SK-N-SH (cell line): Measurements from ENCODE around the gene ARHGEF37. TPM values are rescaled to one million over a fixed set of nuclear protein-coding genes. Genes with fewer than 3 reads are reported as not detected.

ENCODE experiments used
- CTCF ChIA-PET: fragments of 300-600, 350-600 bp; formaldehyde crosslinking; extraction: SDS; loops from one replicate; lab custom pipeline; 2021; lab: Yijun Ruan, JAX
- POLR2A ChIA-PET: fragments of 350-600 bp; sonication (Branson Sonifier 250); formaldehyde crosslinking; extraction: SDS; loops from one replicate; lab custom pipeline; 2020; ENCODE audit warnings: antibody characterized with exemption, inconsistent platforms; lab: Yijun Ruan, JAX
- DNase-seq: peaks from one replicate; pipeline ENCODE4 v3.0.0; 2012
- H2AFZ ChIP-seq: fragments of 200-600 bp; sonication (generic); 2 replicates; pipeline ENCODE4 v1.8.1; 2016; ENCODE audit warnings: antibody characterized with exemption, mild to moderate bottlenecking, low read depth
- H3F3A ChIP-seq: fragments of 200-600 bp; sonication (generic); replicated peaks from 2 replicates; pipeline ENCODE3; 2016; ENCODE audit warnings: antibody characterized with exemption, mild to moderate bottlenecking; ENCODE audit not compliant: insufficient read depth
- H3K27ac ChIP-seq, 2 experiments: fragments of 200-500 bp in 1 of 2; fragments of 200-600 bp in 1 of 2; sonication (Bioruptor generic) in 1 of 2; sonication (generic), shearing (Covaris generic) in 1 of 2; 2 replicates each; pipeline versions ENCODE4 v1.5.1 to v1.6.1; 2014 to 2016; ENCODE audit warnings: low read depth in 2 of 2, inconsistent platforms in 1 of 2, low read length in 1 of 2, mild to moderate bottlenecking in 1 of 2, mixed read lengths in 1 of 2
- H3K27me3 ChIP-seq: fragments of 200-600 bp; sonication (generic), shearing (Covaris generic); 2 replicates; pipeline ENCODE4 v1.6.1; 2016; ENCODE audit warnings: mixed run types; ENCODE audit not compliant: insufficient read depth
- H3K36me3 ChIP-seq, 2 experiments: fragments of 200-500 bp in 1 of 2; fragments of 200-600 bp in 1 of 2; sonication (Bioruptor generic) in 1 of 2; sonication (generic) in 1 of 2; replicated peaks in 1 of 2; 2 replicates each; pipeline versions ENCODE3 to v1.5.1; 2014 to 2016; ENCODE audit warnings: low read length in 1 of 2, mild to moderate bottlenecking in 1 of 2; ENCODE audit not compliant: insufficient read depth in 2 of 2, control insufficient read depth in 1 of 2
- H3K4me1 ChIP-seq, 2 experiments: fragments of 200-500 bp in 1 of 2; fragments of 200-600 bp in 1 of 2; sonication (Bioruptor generic) in 1 of 2; sonication (generic), shearing (Covaris generic) in 1 of 2; 2 replicates each; pipeline versions ENCODE4 v1.5.1 to v1.6.1; 2014 to 2016; ENCODE audit warnings: low read depth in 1 of 2, low read length in 1 of 2, mixed run types in 1 of 2; ENCODE audit not compliant: insufficient read depth in 2 of 2, control insufficient read depth in 1 of 2
- H3K4me2 ChIP-seq: fragments of 200-600 bp; sonication (generic), shearing (Covaris generic); 2 replicates; pipeline ENCODE4 v1.6.1; 2017; ENCODE audit warnings: mixed run types
- H3K4me3 ChIP-seq, 2 experiments: fragments of 200-500 bp in 1 of 2; fragments of 200-600 bp in 1 of 2; sonication (Bioruptor generic) in 1 of 2; sonication (generic), shearing (Covaris generic) in 1 of 2; 2 replicates each; pipeline versions ENCODE4 v1.5.1 to v1.8.1; 2014 to 2016; ENCODE audit warnings: low read depth in 2 of 2, inconsistent platforms in 1 of 2, low read length in 1 of 2, mild to moderate bottlenecking in 1 of 2, mixed read lengths in 1 of 2, moderate library complexity in 1 of 2
- H3K79me2 ChIP-seq: fragments of 200-600 bp; sonication (generic); 2 replicates; pipeline ENCODE4 v1.8.1; 2017; ENCODE audit warnings: mild to moderate bottlenecking; ENCODE audit not compliant: insufficient read depth
- H3K9ac ChIP-seq: fragments of 200-600 bp; sonication (generic); 2 replicates; pipeline ENCODE4 v1.6.1; 2017; ENCODE audit warnings: mixed run types
- H3K9me2 ChIP-seq: fragments of 200-600 bp; sonication (generic); 2 replicates; pipeline ENCODE4 v1.6.1; 2017; ENCODE audit warnings: mixed run types
- H3K9me3 ChIP-seq: fragments of 200-600 bp; sonication (generic); 2 replicates; pipeline ENCODE4 v1.6.1; 2017; ENCODE audit warnings: mixed run types, mild to moderate bottlenecking, moderate library complexity
- H4K20me1 ChIP-seq: fragments of 200-600 bp; sonication (generic); 2 replicates; pipeline ENCODE4 v1.6.1; 2017; ENCODE audit warnings: mild to moderate bottlenecking, mixed run types; ENCODE audit not compliant: insufficient read depth
- CHD2 ChIP-seq: fragments of 150-350 bp; IDR thresholded peaks from 2 replicates; pipeline ENCODE4 v1.6.1; 2018; ENCODE audit warnings: low read length; ENCODE audit not compliant: partially characterized antibody
- ELF1 ChIP-seq: IDR thresholded peaks from 2 replicates; pipeline ENCODE4 v1.4.0; 2012
- EP300 ChIP-seq, 2 experiments: IDR thresholded peaks; 2 replicates each; pipeline versions ENCODE4 v1.4.0 to v1.6.1; 2012; ENCODE audit warnings: borderline replicate concordance in 1 of 2, low read depth in 1 of 2, low read length in 1 of 2
- EZH2phosphoT487 ChIP-seq: fragments of 200-600 bp; sonication (generic); IDR thresholded peaks from 2 replicates; pipeline ENCODE4 v1.6.1; 2017; ENCODE audit warnings: low read depth, mixed run types, mild to moderate bottlenecking, antibody characterized with exemption, moderate library complexity, borderline replicate concordance
- NFIC ChIP-seq: IDR thresholded peaks from 2 replicates; pipeline ENCODE4 v1.4.0; 2012; ENCODE audit warnings: borderline replicate concordance
- NRF1 ChIP-seq: IDR thresholded peaks from 2 replicates; pipeline ENCODE4 v1.6.1; 2012; ENCODE audit warnings: low read depth, mild to moderate bottlenecking, low read length
- PBX3 ChIP-seq: IDR thresholded peaks from 2 replicates; pipeline ENCODE4; 2012
- POLR2AphosphoS5 ChIP-seq: IDR thresholded peaks from 2 replicates; pipeline ENCODE4 v1.6.1; 2012; ENCODE audit warnings: low read depth, low read length
- RAD21 ChIP-seq: IDR thresholded peaks from 2 replicates; pipeline ENCODE4 v1.6.1; 2012; ENCODE audit warnings: mild to moderate bottlenecking, low read length
- RCOR1 ChIP-seq: fragments of 150-350 bp; IDR thresholded peaks from 2 replicates; pipeline ENCODE4 v1.6.1; 2017; ENCODE audit warnings: antibody characterized with exemption, low read length
- RFX5 ChIP-seq: IDR thresholded peaks from 2 replicates; pipeline ENCODE4 v1.6.1; 2012; ENCODE audit warnings: mild to moderate bottlenecking, improper control_type of control experiment, low read length
- RXRA ChIP-seq: IDR thresholded peaks from 2 replicates; pipeline ENCODE4 v1.4.0; 2012; ENCODE audit warnings: low read depth, mild to moderate bottlenecking, borderline replicate concordance
- SIN3A ChIP-seq: IDR thresholded peaks from 2 replicates; pipeline ENCODE4 v1.6.1; 2012; ENCODE audit warnings: low read depth, mild to moderate bottlenecking, low read length, moderate library complexity, borderline replicate concordance
- SMC3 ChIP-seq: IDR thresholded peaks from 2 replicates; pipeline ENCODE4 v1.6.1; 2012; ENCODE audit warnings: low read depth, low read length, improper control_type of control experiment
- TCF12 ChIP-seq: IDR thresholded peaks from 2 replicates; pipeline ENCODE4 v1.4.0; 2012
- TEAD4 ChIP-seq: IDR thresholded peaks from 2 replicates; pipeline ENCODE4 v1.4.0; 2012; ENCODE audit warnings: mild to moderate bottlenecking, borderline replicate concordance; ENCODE audit not compliant: insufficient read depth
- USF2 ChIP-seq: fragments of 150-350 bp; IDR thresholded peaks from 2 replicates; pipeline ENCODE4 v1.6.1; 2017; ENCODE audit warnings: antibody characterized with exemption, low read length, low read depth, borderline replicate concordance
- ZBTB33 ChIP-seq: IDR thresholded peaks from 2 replicates; pipeline ENCODE4 v1.4.0; 2012; ENCODE audit warnings: low read depth, borderline replicate concordance
- WGBS: methylation state at CpG from one replicate; pipeline ENCODE4 v1.1.6; 2017; ENCODE audit warnings: low lambda C conversion rate; 5-methylcytosine and 5-hydroxymethylcytosine counted together
- polyA plus RNA-seq, 3 experiments: library from polyadenylated mRNA; depleted of rRNA; stranded (reverse); fragments of >200 nt; gene quantifications; 2 replicates each; pipeline ENCODE4 v1.2.3, GENCODE V29; 2012
- TF ChIP-seq, protein P1 (sequence below): IDR thresholded peaks from 2 replicates; pipeline ENCODE4 v1.4.0; 2012; ENCODE audit warnings: low read depth, borderline replicate concordance
- TF ChIP-seq, protein P2 (sequence below): fragments of 150-350 bp; IDR thresholded peaks from 2 replicates; pipeline ENCODE4 v1.6.1; 2016; ENCODE audit warnings: mild to moderate bottlenecking, low read depth, low read length

Gene ARHGEF37
- polyA plus RNA-seq, 1 of the 3 experiments (the other 2 are of a cell fraction): 0.94 TPM

- Histone ChIP-seq H3K79me2 (no peaks in the 10 kb centered on the region), H3K9ac (no peak overlapping the region), H2AFZ (no peak overlapping the region), H3K27ac (no peak overlapping the region), H3K27me3 (no peaks in the 10 kb centered on the region), H3K4me1 (peaks cover 0 to 5% of the 10 kb centered on the region in 2 experiments; a peak in 1 of 4 replicates), H3K4me2 (no peak overlapping the region), H4K20me1 (no peaks in the 10 kb centered on the region), H3K4me3 (no peak overlapping the region), H3F3A (no peaks in the 10 kb centered on the region), H3K9me2 (no peaks in the 10 kb centered on the region), H3K36me3 (no peaks in the 10 kb centered on the region), H3K9me3 (no peaks in the 10 kb centered on the region)
- ChIA-PET POLR2A (no interaction called here), CTCF (interaction anchor here (0.8 to 4.6 kb wide), 6 partner anchors 11 to 299 kb away, joined by 3 to 46 read pairs (median 8); partner anchors contain the start of gene CSNK1A1)
- WGBS: 75% methylated on average over 3 of the region's 3 CpGs
- TF ChIP-seq POLR2AphosphoS5 (no peak), CHD2 (no peak), PBX3 (no peak), EZH2phosphoT487 (no peak), RAD21 (no peak), TEAD4 (no peak), ELF1 (no peak), RFX5 (no peak), ZBTB33 (no peak), RCOR1 (no peak), SMC3 (no peak)
- no peak for DNase-seq
These were observed 35.5 kb downstream of the ARHGEF37 start for GRCh38 chr5:149616727-149617285.

GRCh38 chr5:149617760-149618306 is 36.5 kb downstream of the ARHGEF37 start:
- H3K4me3 ChIP-seq: no peak overlapping the region
- no peaks in the 10 kb centered on the region for H3K79me2 ChIP-seq
- POLR2A ChIA-PET: no interaction called here
- CTCF ChIA-PET: interaction anchor here (0.6 to 4.6 kb wide), 27 partner anchors 8 to 344 kb away, joined by 3 to 46 read pairs (median 5); partner anchors contain the start of genes ARHGEF37 and CSNK1A1
- H3K9me3 ChIP-seq: no peaks in the 10 kb centered on the region
- H4K20me1 ChIP-seq: no peaks in the 10 kb centered on the region
- no peak overlapping the region for H3K9ac ChIP-seq
- no peaks in the 10 kb centered on the region for H3K27me3 ChIP-seq
- 97% methylated on average over 12 of the region's 12 CpGs for WGBS
- no peak overlapping the region for H2AFZ ChIP-seq
- no peak overlapping the region for H3K27ac ChIP-seq
- no peak overlapping the region for H3K4me2 ChIP-seq
- H3F3A ChIP-seq: no peaks in the 10 kb centered on the region
- H3K4me1 ChIP-seq: peaks cover 5% of the 10 kb centered on the region in 2 experiments; a peak in 1 of 4 replicates
- no peaks in the 10 kb centered on the region for H3K9me2 ChIP-seq
- DNase-seq: no peak
- no peaks in the 10 kb centered on the region for H3K36me3 ChIP-seq
- TF ChIP-seq PBX3: no peak
- TF ChIP-seq NFIC: no peak
- TF ChIP-seq NRF1: no peak
- TF ChIP-seq RXRA: no peak
- no peak for TF ChIP-seq EZH2phosphoT487
- TF ChIP-seq, protein P1, sequence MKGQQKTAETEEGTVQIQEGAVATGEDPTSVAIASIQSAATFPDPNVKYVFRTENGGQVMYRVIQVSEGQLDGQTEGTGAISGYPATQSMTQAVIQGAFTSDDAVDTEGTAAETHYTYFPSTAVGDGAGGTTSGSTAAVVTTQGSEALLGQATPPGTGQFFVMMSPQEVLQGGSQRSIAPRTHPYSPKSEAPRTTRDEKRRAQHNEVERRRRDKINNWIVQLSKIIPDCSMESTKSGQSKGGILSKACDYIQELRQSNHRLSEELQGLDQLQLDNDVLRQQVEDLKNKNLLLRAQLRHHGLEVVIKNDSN: no peak
- TF ChIP-seq EP300 (IDR thresholded peaks at IDR 0.05; ENCODE audit: borderline replicate concordance in 1 of 2, low read depth in 1 of 2, low read length in 1 of 2): no peak
- no peak for TF ChIP-seq SIN3A
- TF ChIP-seq TCF12: no peak
- TF ChIP-seq, protein P2, sequence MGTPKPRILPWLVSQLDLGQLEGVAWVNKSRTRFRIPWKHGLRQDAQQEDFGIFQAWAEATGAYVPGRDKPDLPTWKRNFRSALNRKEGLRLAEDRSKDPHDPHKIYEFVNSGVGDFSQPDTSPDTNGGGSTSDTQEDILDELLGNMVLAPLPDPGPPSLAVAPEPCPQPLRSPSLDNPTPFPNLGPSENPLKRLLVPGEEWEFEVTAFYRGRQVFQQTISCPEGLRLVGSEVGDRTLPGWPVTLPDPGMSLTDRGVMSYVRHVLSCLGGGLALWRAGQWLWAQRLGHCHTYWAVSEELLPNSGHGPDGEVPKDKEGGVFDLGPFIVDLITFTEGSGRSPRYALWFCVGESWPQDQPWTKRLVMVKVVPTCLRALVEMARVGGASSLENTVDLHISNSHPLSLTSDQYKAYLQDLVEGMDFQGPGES: no peak
- no peak for TF ChIP-seq ELF1
- no peak for TF ChIP-seq USF2
